Measurements from ENCODE around the gene TUBA1C. TPM values are rescaled to one million over a fixed set of nuclear protein-coding genes. Genes with fewer than 3 reads are reported as not detected.

The TUBA1C gene
- total RNA-seq, 2 donors from 2014 or later, result 81.9 to 85.6 TPM

DNA sequence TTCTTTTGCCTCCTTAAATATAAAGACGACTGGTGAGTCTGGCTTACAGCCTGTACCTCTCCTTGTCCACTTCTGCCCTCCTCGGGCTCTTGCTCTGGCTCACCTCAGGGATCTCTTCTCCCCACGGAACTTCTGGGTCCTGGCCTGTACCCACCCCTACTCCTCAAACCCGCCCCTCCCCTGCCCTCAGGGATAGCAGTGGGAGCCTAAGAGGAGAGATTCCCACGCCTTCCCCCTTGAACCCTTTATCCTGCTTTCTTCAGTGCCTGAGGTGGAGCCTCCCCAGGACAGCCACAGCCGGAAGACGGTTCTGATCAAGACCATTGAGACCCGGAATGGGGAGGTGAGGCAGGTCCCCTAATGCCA, 32.8 kb downstream of the TUBA1C start:
- Histone ChIP-seq H3K4me3 (no peak overlapping the region), H3K27ac (no peak overlapping the region), H3K27me3 (replicated peaks; ENCODE audit: insufficient read depth) (peaks cover 21% of the 10 kb centered on the region), H3K9me3 (no peaks in the 10 kb centered on the region), H3K36me3 (no peaks in the 10 kb centered on the region), H3K4me1 (replicated peaks) (no peaks in the 10 kb centered on the region)
- no peak for DNase-seq (ENCODE audit: low spot score)
- intact Hi-C loops (cut with DNase I), result loop anchor here (5.0 kb wide), 1 partner anchor 35 kb away; no protein-coding TSS in a partner anchor
- TF ChIP-seq POLR2A (IDR thresholded peaks at IDR 0.05) (no peak), POLR2AphosphoS5 (IDR thresholded peaks at IDR 0.05) (no peak)
- TF ChIP-seq, protein P1, sequence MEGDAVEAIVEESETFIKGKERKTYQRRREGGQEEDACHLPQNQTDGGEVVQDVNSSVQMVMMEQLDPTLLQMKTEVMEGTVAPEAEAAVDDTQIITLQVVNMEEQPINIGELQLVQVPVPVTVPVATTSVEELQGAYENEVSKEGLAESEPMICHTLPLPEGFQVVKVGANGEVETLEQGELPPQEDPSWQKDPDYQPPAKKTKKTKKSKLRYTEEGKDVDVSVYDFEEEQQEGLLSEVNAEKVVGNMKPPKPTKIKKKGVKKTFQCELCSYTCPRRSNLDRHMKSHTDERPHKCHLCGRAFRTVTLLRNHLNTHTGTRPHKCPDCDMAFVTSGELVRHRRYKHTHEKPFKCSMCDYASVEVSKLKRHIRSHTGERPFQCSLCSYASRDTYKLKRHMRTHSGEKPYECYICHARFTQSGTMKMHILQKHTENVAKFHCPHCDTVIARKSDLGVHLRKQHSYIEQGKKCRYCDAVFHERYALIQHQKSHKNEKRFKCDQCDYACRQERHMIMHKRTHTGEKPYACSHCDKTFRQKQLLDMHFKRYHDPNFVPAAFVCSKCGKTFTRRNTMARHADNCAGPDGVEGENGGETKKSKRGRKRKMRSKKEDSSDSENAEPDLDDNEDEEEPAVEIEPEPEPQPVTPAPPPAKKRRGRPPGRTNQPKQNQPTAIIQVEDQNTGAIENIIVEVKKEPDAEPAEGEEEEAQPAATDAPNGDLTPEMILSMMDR (IDR thresholded peaks at IDR 0.05), result no peak
- WGBS, result 26% methylated on average over 8 of the region's 8 CpGs

DNA sequence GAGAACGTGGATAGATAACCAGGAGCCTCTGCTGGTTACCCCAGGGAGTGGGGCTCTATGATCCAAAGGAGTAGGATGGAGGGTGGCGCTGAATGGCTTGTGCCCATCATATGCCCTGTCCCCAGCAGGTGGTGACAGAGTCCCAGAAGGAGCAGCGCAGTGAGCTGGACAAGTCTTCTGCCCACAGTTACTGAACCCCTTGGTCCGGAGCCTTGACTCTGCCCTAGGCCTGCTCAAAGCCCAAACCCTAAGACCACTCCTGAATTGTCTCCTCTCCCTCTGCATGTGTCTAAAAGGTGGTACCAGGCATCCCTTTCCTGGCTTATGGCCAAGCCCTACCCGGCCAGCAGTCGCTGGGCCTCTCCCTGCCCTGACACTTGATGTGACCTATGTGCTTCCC, 33.3 kb downstream of the TUBA1C start:
- no peak overlapping the region for H3K4me3 ChIP-seq
- no peaks in the 10 kb centered on the region for H3K36me3 ChIP-seq
- H3K4me1 ChIP-seq (replicated peaks), result no peaks in the 10 kb centered on the region
- H3K9me3 ChIP-seq, result no peaks in the 10 kb centered on the region
- intact Hi-C loops (cut with DNase I), result loop anchor here (5.0 kb wide), 1 partner anchor 34 kb away; no protein-coding TSS in a partner anchor
- H3K27ac ChIP-seq, result no peak overlapping the region
- DNase-seq (ENCODE audit: low spot score), result no peak
- peaks cover 21% of the 10 kb centered on the region for H3K27me3 ChIP-seq (replicated peaks; ENCODE audit: insufficient read depth)
- WGBS, result 46% methylated on average over 6 of the region's 6 CpGs
- TF ChIP-seq, protein P1 (IDR thresholded peaks at IDR 0.05), result no peak
- TF ChIP-seq POLR2AphosphoS5 (IDR thresholded peaks at IDR 0.05) (no peak), POLR2A (IDR thresholded peaks at IDR 0.05) (no peak)

DNA sequence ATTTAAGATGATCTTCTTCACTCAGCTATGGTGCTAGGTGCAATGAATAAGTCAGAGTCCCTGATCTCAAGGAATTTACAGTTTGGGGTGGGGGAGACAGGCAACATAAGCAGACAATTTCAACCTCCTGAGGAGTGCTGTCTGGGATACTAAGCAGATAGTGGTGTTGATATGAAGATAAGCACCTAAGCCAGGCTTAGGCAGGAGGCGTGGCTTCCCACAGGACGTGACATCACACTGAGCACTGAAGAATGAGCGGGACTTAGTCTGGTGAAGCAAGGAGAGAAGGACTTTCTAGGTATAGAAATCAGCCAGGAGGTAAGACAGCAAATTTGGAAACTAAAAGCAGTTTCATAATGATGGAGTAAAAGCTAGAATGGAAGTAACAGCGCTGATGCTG, 36.9 kb downstream of the TUBA1C start:
- intact Hi-C loops (cut with DNase I), result no loop called here
- Histone ChIP-seq H3K27me3 (replicated peaks; ENCODE audit: insufficient read depth) (peaks cover 11% of the 10 kb centered on the region), H3K36me3 (no peaks in the 10 kb centered on the region), H3K9me3 (no peaks in the 10 kb centered on the region), H3K4me1 (replicated peaks) (no peaks in the 10 kb centered on the region), H3K27ac (no peak overlapping the region), H3K4me3 (no peak overlapping the region)
- no peak for DNase-seq (ENCODE audit: low spot score)
- WGBS, result 70% methylated on average over 4 of the region's 4 CpGs
- TF ChIP-seq, protein P1 (IDR thresholded peaks at IDR 0.05), result no peak
- TF ChIP-seq POLR2AphosphoS5 (IDR thresholded peaks at IDR 0.05), result no peak
- no peak for TF ChIP-seq POLR2A (IDR thresholded peaks at IDR 0.05)

DNA sequence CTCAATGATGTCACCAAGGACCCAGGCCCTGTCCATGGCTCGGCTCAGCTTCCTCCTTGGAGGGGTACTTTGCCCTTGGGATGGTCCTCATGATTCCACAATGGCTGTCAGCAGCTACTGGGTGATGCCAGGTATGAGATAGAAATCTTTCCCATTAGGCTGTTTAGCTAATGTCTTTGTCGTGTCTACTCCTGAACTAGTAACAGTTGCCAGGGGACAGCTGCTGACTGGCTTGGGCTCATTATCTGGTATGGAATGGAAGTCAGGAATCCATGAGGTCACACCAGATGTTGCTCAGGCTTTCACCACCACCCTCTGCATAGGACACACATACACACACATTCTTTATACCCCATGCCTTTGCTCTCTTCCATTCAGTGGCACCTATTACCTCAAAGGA, 39.3 kb downstream of the TUBA1C start:
- TF ChIP-seq, protein P1 (IDR thresholded peaks at IDR 0.05), result no peak
- TF ChIP-seq POLR2A (IDR thresholded peaks at IDR 0.05) (no peak), POLR2AphosphoS5 (IDR thresholded peaks at IDR 0.05) (no peak)
- 64% methylated on average over 2 of the region's 2 CpGs for WGBS
- no peaks in the 10 kb centered on the region for H3K4me1 ChIP-seq (replicated peaks)
- no peak overlapping the region for H3K4me3 ChIP-seq
- no peak for DNase-seq (ENCODE audit: low spot score)
- H3K27me3 ChIP-seq (replicated peaks; ENCODE audit: insufficient read depth), result no peaks in the 10 kb centered on the region
- H3K9me3 ChIP-seq, result no peaks in the 10 kb centered on the region
- intact Hi-C loops (cut with DNase I), result no loop called here
- no peaks in the 10 kb centered on the region for H3K36me3 ChIP-seq
- H3K27ac ChIP-seq, result no peak overlapping the region

DNA sequence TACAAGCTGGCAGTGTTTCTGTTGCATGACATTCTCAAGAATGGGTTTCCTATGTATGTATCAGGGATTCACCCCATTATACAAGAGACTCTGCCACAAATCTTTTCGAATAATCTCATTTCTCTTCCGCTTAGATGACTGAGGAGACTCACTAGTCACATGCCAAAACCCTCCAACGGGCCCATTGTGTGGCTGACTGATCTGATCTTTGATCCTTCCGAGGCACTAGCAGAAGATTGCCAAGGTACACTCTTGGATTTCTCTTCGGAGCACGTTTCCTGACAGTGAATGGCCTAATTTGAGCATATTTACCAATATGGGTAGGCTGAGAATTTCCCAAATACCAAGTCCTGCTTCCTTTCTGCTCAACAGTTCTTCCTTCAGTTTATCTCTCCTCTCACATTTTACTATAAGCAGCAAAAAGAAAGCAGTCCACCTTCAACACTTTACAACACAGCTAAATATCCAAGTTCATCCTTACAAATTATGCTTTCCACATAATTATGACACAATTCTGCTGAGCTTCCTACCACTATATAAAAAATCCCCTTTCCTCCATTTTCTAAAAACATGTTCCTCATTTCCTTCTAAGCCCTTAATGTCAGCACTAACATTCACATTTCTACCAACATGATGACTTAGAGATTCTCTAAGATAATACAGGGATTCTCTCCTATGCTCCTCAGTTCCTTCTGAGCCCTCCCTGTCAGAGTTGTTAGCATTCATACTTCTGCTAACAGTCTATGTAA, 41.1 kb downstream of the TUBA1C start:
- intact Hi-C loops (cut with DNase I), result no loop called here
- H3K27ac ChIP-seq, result no peak overlapping the region
- H3K27me3 ChIP-seq (replicated peaks; ENCODE audit: insufficient read depth), result no peaks in the 10 kb centered on the region
- no peak for DNase-seq (ENCODE audit: low spot score)
- H3K36me3 ChIP-seq, result no peaks in the 10 kb centered on the region
- H3K4me1 ChIP-seq (replicated peaks), result no peaks in the 10 kb centered on the region
- 72% methylated on average over 6 of the region's 6 CpGs for WGBS
- no peak overlapping the region for H3K4me3 ChIP-seq
- no peaks in the 10 kb centered on the region for H3K9me3 ChIP-seq
- TF ChIP-seq POLR2A (IDR thresholded peaks at IDR 0.05) (no peak), POLR2AphosphoS5 (IDR thresholded peaks at IDR 0.05) (no peak)
- TF ChIP-seq, protein P1 (IDR thresholded peaks at IDR 0.05), result no peak
